Smooth muscle cell (in vitro differentiated cells): ENCODE measurements around the gene AHCYL2. TPM values are rescaled to one million over a fixed set of nuclear protein-coding genes. Genes with fewer than 3 reads are reported as not detected.

ENCODE experiments used
- DNase-seq: peaks from one replicate; lab custom pipeline; 2025; ENCODE audit not compliant: unreplicated experiment; lab: John Stamatoyannopoulos, UW
- H2AFZ ChIP-seq: fragments of 200-600 bp; sonication (generic); 2 replicates; pipeline ENCODE4 v1.6.0; 2016; ENCODE audit warnings: antibody characterized with exemption, low read depth, mild to moderate bottlenecking
- H3F3A ChIP-seq: fragments of 200-600 bp; sonication (generic); 2 replicates; pipeline ENCODE4 v1.6.0; 2017; ENCODE audit warnings: antibody characterized with exemption, low read depth
- H3K27ac ChIP-seq: fragments of 200-600 bp; sonication (generic); 2 replicates; pipeline ENCODE4 v1.5.1; 2016; ENCODE audit warnings: low read depth, mild to moderate bottlenecking
- H3K27me3 ChIP-seq: fragments of 200-600 bp; sonication (generic); 2 replicates; pipeline ENCODE4 v1.6.1; 2016; ENCODE audit warnings: low read depth, mild to moderate bottlenecking
- H3K36me3 ChIP-seq: fragments of 200-600 bp; sonication (generic); 2 replicates; pipeline ENCODE4 v1.5.1; 2016; ENCODE audit warnings: low read depth
- H3K4me1 ChIP-seq: fragments of 200-600 bp; sonication (generic); 2 replicates; pipeline ENCODE4 v1.5.1; 2016; ENCODE audit warnings: low read depth
- H3K4me2 ChIP-seq: fragments of 200-600 bp; sonication (generic); 2 replicates; pipeline ENCODE4 v1.6.0; 2016; ENCODE audit warnings: mild to moderate bottlenecking
- H3K4me3 ChIP-seq: fragments of 200-600 bp; sonication (generic); 2 replicates; pipeline ENCODE4 v1.5.1; 2016; ENCODE audit warnings: mild to moderate bottlenecking
- H3K79me2 ChIP-seq: fragments of 200-600 bp; sonication (generic); 2 replicates; pipeline ENCODE4 v1.6.0; 2016; ENCODE audit warnings: low read depth, mild to moderate bottlenecking
- H3K9ac ChIP-seq: fragments of 200-600 bp; sonication (generic); 2 replicates; pipeline ENCODE4 v1.6.0; 2016; ENCODE audit warnings: low read depth
- H3K9me3 ChIP-seq: fragments of 200-600 bp; sonication (generic); replicated peaks from 2 replicates; pipeline ENCODE4 v1.5.1; 2016; ENCODE audit warnings: low read depth
- H4K20me1 ChIP-seq: fragments of 200-600 bp; sonication (generic); 2 replicates; pipeline ENCODE4 v1.6.0; 2016; ENCODE audit warnings: low read depth
- WGBS: methylation state at CpG from one replicate; pipeline ENCODE4 v1.1.7; 2016; ENCODE audit warnings: low lambda C conversion rate; 5-methylcytosine and 5-hydroxymethylcytosine counted together
- polyA plus RNA-seq: library from polyadenylated mRNA; unstranded; fragments of >200 nt; fragmentation: Nextera tagmentation; extraction: Ambion mirVana; gene quantifications from 2 replicates; pipeline ENCODE4 v1.2.1, GENCODE V29; 2016
- total RNA-seq: library from RNA; depleted of rRNA; stranded (reverse); fragments of >200 nt; gene quantifications from 2 replicates; pipeline ENCODE4 v1.2.3, GENCODE V29; 2014
- TF ChIP-seq, protein P1 (sequence below): fragments of 200-600 bp; sonication (generic); IDR thresholded peaks from 2 replicates; pipeline ENCODE4 v1.5.1; 2017; ENCODE audit warnings: borderline replicate concordance, mild to moderate bottlenecking, antibody characterized with exemption; ENCODE audit not compliant: insufficient read depth, poor library complexity, severe bottlenecking

Gene AHCYL2
- total and polyA plus RNA-seq, 2 experiments from 2014 or later, result 6.3 to 7.3 TPM

DNA sequence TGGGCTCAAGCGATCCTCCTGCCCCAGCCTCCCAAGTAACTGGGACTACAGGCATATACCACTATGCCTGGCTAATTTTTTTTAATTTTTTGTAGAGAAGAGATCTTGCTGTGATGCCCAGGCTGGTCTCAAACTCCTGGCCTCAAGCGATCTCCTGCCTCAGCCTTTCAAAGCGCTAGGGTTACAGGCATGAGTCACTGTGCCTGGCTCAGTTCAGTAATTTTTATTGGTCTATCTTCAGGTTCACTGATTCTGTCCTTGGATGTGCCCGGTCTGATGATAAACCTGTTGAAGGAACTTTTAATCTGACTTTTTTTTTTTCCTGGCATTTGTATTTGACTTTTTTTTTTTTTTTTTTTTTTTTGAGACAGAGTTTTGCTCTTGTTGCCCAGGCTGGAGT is 169.3 kb downstream of the AHCYL2 start:
- TF ChIP-seq, protein P1, sequence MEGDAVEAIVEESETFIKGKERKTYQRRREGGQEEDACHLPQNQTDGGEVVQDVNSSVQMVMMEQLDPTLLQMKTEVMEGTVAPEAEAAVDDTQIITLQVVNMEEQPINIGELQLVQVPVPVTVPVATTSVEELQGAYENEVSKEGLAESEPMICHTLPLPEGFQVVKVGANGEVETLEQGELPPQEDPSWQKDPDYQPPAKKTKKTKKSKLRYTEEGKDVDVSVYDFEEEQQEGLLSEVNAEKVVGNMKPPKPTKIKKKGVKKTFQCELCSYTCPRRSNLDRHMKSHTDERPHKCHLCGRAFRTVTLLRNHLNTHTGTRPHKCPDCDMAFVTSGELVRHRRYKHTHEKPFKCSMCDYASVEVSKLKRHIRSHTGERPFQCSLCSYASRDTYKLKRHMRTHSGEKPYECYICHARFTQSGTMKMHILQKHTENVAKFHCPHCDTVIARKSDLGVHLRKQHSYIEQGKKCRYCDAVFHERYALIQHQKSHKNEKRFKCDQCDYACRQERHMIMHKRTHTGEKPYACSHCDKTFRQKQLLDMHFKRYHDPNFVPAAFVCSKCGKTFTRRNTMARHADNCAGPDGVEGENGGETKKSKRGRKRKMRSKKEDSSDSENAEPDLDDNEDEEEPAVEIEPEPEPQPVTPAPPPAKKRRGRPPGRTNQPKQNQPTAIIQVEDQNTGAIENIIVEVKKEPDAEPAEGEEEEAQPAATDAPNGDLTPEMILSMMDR, result no peak
- Histone ChIP-seq H3K4me3 (no peak overlapping the region), H3K36me3 (no peaks in the 10 kb centered on the region), H2AFZ (no peak overlapping the region), H3K9me3 (no peaks in the 10 kb centered on the region), H3K4me2 (no peak overlapping the region), H3K27ac (no peak overlapping the region), H3K4me1 (no peaks in the 10 kb centered on the region), H3K9ac (no peak overlapping the region), H3F3A (no peaks in the 10 kb centered on the region), H3K27me3 (no peaks in the 10 kb centered on the region), H3K79me2 (no peaks in the 10 kb centered on the region), H4K20me1 (no peaks in the 10 kb centered on the region)
- 82% methylated on average over 4 of the region's 4 CpGs for WGBS
- no peak for DNase-seq

DNA sequence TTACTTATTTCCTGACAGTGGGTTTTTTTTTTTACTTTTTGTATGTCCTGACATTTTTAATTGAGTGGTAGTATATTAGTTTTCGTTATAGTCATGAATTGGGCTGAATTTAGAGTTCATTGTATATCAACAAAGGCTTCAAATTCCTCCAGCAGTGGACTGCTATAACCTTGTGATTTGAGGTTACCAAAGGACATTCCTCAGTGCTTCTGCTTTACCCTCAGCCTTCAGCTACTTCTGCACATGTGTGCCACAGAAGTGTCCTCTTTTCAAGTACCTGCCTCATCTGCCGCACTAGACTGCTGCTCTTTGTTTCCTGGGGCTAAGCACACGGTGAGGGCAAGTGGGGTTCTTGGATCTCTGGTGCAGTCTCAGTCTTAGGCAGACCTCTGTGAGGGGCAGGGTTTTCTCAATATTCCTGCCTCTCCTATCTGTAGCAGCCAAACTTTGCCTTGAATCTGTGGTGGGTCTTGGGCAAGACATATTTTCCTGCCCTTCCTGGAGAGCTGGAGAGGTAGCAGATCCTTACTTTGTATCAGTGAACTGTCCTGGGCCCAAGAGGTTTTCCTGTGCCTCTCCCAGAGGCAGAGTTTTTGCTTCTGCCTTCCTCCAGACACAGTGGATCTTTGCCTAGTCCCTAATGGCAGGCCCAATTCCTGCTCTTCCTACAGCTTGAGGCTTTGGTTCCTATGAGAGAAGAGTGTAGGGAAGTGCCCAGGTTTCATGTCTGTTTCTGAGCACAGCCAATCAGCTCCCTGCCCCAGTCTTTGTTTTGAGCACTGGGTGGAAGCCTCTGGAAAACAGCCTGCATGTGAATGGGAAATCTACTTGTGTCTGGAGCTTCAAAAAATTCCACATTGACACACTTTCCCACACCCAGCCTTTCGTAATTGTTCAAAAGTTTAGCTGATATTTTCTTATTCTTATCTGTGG is 170.4 kb downstream of the AHCYL2 start:
- Histone ChIP-seq H2AFZ (no peak overlapping the region), H3K4me3 (no peak overlapping the region), H3K4me2 (no peak overlapping the region), H3K27me3 (no peaks in the 10 kb centered on the region), H3K4me1 (no peaks in the 10 kb centered on the region), H3K27ac (no peak overlapping the region), H3K79me2 (no peaks in the 10 kb centered on the region), H3K9me3 (no peaks in the 10 kb centered on the region), H4K20me1 (no peaks in the 10 kb centered on the region), H3F3A (no peaks in the 10 kb centered on the region), H3K36me3 (no peaks in the 10 kb centered on the region), H3K9ac (no peak overlapping the region)
- TF ChIP-seq, protein P1, result no peak
- no peak for DNase-seq
- WGBS, result 92% methylated on average over 4 of the region's 4 CpGs

DNA sequence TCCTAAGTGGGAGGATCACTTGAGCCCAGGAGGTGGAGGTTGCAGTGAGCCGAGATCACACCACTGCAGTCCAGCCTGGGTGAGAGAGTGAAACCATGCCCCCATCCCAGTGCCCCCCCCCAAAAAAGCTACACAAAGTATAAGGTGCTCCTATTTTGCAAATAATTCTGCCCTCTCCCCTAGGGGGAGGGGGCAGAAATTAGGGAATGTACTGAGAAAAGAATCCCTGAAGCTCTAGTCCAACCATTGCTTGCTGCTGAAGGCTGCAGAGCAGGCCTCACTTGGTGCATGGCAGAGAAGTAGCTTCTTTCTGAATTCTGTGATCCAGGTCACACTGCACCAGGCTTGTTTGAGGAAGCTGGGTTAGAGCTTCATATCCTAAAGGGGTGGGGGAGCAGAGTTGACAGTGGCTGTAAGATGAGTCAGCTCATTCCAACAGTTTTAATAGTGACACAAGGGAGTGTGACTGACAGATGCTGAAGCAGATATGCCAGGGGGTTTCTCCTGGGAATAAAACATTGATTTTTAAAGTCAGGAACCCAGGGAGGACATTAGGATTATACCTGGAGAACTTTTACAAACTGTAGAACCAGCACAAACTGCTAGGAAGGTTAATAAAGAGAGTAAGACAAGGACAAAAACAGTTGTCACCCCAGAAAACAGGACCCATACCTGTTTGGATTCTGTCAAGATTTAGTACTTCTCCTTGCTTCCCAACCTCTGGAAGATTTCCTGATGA is 176.6 kb downstream of the AHCYL2 start:
- 95% methylated on average over 1 of the region's 1 CpG for WGBS
- TF ChIP-seq, protein P1, result no peak

More for the DNA sequence above, 176.6 kb downstream of the AHCYL2 start:
- H3K79me2 ChIP-seq, result no peaks in the 10 kb centered on the region
- H3K36me3 ChIP-seq, result no peaks in the 10 kb centered on the region
- no peaks in the 10 kb centered on the region for H3K27me3 ChIP-seq
- H3K4me1 ChIP-seq, result no peaks in the 10 kb centered on the region
- H3K4me3 ChIP-seq, result no peak overlapping the region
- no peaks in the 10 kb centered on the region for H3K9me3 ChIP-seq
- no peak for DNase-seq
- H3K27ac ChIP-seq, result no peak overlapping the region
- no peaks in the 10 kb centered on the region for H3F3A ChIP-seq
- no peaks in the 10 kb centered on the region for H4K20me1 ChIP-seq
- H3K9ac ChIP-seq, result no peak overlapping the region
- no peak overlapping the region for H2AFZ ChIP-seq
- no peak overlapping the region for H3K4me2 ChIP-seq
